ENCODE data around the gene RCOR2.
A peak's percentile ranks its signal among the peaks of the same experiment; 100 is the strongest.

The RCOR2 gene

DNA sequence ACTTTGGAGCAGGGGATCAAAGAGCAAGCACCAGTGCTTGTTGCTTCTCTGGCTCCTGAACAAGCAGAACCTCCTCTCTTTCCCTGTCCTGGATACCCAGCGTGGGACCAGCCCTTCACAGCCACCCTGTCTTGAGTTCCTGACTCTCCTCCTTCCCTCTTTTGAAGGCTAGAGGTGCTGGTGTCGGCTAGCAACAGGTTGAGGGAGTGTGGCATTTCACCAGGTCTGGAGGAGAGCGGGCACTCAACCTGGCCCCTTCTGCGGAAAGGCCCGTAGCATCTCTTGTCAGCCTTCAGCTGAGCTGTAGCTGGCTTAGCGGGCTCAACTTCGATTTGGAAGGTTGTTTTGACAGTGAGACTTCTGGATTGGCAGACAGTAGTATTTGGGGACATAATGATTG, 26.6 kb downstream of the RCOR2 start:
- DNase-seq (ENCODE audit: low read depth, low spot score), result no peak
- no peak overlapping the region for H3K4me3 ChIP-seq (ENCODE audit: low read depth, low read length)
- TF ChIP-seq CTCF (IDR thresholded peaks at IDR 0.05; ENCODE audit: low read depth, low read length), result no peak
- in situ Hi-C loops (cut with HindIII; ENCODE audit: low sequenced_read_pairs), result loop anchor here (10.0 kb wide), 1 partner anchor 56 kb away; the partner anchor contains the start of gene MARK2

DNA sequence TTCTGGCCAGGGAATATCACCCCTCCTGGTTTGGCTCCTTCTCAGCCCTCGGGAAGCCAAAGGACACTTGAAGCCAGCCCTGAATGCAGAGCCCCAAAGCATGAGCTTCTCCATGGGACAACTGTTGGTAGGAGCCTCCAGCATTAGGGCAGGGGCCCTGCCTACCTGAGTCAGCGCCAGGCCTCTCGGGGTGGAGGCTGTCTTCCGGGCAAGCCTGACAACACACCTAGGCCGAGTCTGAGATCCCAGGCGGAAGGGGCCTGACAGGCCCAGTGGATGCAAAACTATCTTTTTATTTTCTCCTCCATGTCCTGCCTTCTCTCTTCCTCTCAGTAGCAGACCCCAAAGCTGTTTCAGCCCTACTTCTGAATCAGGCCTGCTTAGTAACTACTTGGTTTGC, 27.6 kb downstream of the RCOR2 start:
- in situ Hi-C loops (cut with HindIII; ENCODE audit: low sequenced_read_pairs), result no loop called here
- DNase-seq (ENCODE audit: low read depth, low spot score), result no peak
- no peak overlapping the region for H3K4me3 ChIP-seq (ENCODE audit: low read depth, low read length)
- TF ChIP-seq CTCF (IDR thresholded peaks at IDR 0.05; ENCODE audit: low read depth, low read length), result no peak

DNA sequence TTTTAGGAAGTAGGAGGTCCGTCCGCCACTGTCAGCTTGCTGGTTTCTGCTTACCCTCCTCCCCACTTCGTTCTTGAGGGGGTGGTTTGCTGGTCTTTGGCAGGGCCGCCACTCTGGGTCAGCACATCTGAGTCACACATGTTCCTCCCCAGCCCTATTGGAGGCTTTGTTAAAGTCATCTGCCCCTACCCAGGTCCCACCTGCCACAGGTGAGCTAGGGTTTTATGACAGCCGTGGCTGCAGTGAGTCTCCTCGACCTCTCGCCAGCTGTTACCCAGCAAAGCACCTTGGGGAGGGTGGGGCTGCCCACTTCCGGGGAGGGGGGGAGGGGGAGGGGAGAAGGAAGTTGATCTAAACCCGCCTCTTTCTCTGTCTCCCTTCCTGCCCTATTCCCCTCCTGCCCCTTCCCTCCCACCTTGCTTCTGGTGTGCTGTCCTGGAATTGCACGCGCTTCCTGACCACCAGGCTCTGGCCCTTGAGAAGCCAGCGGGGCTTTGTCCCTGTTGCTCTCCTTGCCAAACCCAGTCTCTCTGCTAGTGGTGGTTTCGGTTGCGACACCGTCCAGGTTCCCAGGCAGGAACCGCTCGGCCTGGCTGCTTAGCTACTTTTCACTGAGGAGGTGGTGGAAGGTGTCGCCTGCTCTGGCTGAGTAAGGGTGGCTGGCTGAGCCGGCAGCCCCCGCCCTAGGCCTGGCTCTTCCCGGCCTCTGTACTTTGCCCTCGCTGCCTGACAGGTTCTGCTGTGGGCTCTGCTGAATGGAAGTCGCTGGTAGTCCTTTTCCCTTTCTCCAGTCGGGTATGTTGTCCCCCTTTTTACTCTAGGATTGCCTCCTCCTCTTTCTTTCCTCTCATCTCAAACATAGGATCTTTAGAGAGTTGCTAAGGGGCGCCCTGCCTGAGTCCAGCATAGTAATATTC, 28.5 kb downstream of the RCOR2 start:
- H3K4me3 ChIP-seq (ENCODE audit: low read depth, low read length), result no peak overlapping the region
- TF ChIP-seq CTCF (IDR thresholded peaks at IDR 0.05; ENCODE audit: low read depth, low read length), result no peak
- in situ Hi-C loops (cut with HindIII; ENCODE audit: low sequenced_read_pairs), result no loop called here
- DNase-seq (ENCODE audit: low read depth, low spot score), result peak; percentile 49

DNA sequence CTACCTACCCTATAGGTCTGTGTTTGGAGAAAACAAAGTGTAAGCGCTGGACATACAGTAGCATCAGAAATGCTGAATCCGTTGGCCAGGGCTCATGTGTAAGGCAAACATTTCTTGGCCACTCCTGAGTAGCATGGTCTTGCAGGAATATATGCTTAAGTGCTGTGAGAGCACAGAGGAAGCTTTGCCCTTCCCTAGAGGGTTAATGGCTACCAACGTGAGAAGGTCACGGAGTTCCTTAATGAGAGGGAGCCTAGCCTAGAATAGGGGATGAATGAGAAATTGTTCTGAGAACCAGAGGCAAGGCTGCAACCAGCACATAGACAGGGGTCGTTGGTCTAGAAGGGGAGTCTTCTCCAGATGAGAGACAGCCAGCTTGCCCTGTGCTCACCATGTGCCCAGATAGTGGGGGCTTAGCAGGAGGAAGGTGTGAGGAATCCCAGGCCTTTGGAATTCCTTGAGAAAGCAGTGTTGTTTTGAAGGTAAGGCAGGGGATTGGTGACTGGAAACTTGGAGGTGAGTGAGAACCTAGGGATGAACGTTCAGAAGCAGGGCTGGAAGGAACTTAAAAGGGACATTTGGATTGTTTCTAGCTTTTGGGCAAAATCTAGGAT, 29.5 kb downstream of the RCOR2 start:
- no peak overlapping the region for H3K4me3 ChIP-seq (ENCODE audit: low read depth, low read length)
- no peak for TF ChIP-seq CTCF (IDR thresholded peaks at IDR 0.05; ENCODE audit: low read depth, low read length)
- no peak for DNase-seq (ENCODE audit: low read depth, low spot score)
- in situ Hi-C loops (cut with HindIII; ENCODE audit: low sequenced_read_pairs), result no loop called here

- H3K4me3 ChIP-seq (ENCODE audit: low read depth, low read length), result no peak overlapping the region
- DNase-seq (ENCODE audit: low read depth, low spot score), result no peak
- in situ Hi-C loops (cut with HindIII; ENCODE audit: low sequenced_read_pairs), result no loop called here
- no peak for TF ChIP-seq CTCF (IDR thresholded peaks at IDR 0.05; ENCODE audit: low read depth, low read length)
Measured at GRCh38 chr11:63884196-63884932, 32.6 kb downstream of the RCOR2 start.

- in situ Hi-C loops (cut with HindIII; ENCODE audit: low sequenced_read_pairs), result no loop called here
- TF ChIP-seq CTCF (IDR thresholded peaks at IDR 0.05; ENCODE audit: low read depth, low read length), result no peak
- no peak for DNase-seq (ENCODE audit: low read depth, low spot score)
- no peak overlapping the region for H3K4me3 ChIP-seq (ENCODE audit: low read depth, low read length)
Measured at GRCh38 chr11:63883791-63884190, 33.2 kb downstream of the RCOR2 start.

All from astrocyte of the spinal cord (primary cell).